Brain microvascular endothelial cell (primary cell): Measurements from ENCODE around the gene SH3RF3.

Source experiments
- DNase-seq: peaks from one replicate; pipeline ENCODE4 v3.0.0-alpha.2; 2020
- H3K27ac ChIP-seq: fragments of 250-450 bp; sonication (Bioruptor Pico); 2 replicates; pipeline ENCODE4 v1.5.1; 2020; ENCODE audit warnings: mild to moderate bottlenecking, moderate library complexity
- H3K27me3 ChIP-seq: fragments of 250-450 bp; sonication (Bioruptor Pico); replicated peaks from 2 replicates; pipeline ENCODE4 v1.5.1; 2020; ENCODE audit warnings: mild to moderate bottlenecking
- H3K36me3 ChIP-seq: fragments of 250-450 bp; sonication (Bioruptor Pico); replicated peaks from 2 replicates; pipeline ENCODE4 v1.5.1; 2020; ENCODE audit warnings: mild to moderate bottlenecking
- H3K4me3 ChIP-seq: 2 replicates; pipeline ENCODE4 v1.5.1; 2011; ENCODE audit warnings: low read depth, mild to moderate bottlenecking, control low read depth, low read length, moderate library complexity
- in situ Hi-C: cut with HindIII; loops from 2 replicates; pipeline ENCODE4 v1.10.0; 2017; ENCODE audit warnings: low sequenced_read_pairs, low pct_ligation_motif_present
- TF ChIP-seq, protein P1 (sequence below): IDR thresholded peaks from 2 replicates; pipeline ENCODE4 v1.5.1; 2011; ENCODE audit warnings: low read depth, mild to moderate bottlenecking, moderate library complexity, low read length, control low read depth, inconsistent platforms; ENCODE audit errors: missing control alignments

SH3RF3 gene

DNA sequence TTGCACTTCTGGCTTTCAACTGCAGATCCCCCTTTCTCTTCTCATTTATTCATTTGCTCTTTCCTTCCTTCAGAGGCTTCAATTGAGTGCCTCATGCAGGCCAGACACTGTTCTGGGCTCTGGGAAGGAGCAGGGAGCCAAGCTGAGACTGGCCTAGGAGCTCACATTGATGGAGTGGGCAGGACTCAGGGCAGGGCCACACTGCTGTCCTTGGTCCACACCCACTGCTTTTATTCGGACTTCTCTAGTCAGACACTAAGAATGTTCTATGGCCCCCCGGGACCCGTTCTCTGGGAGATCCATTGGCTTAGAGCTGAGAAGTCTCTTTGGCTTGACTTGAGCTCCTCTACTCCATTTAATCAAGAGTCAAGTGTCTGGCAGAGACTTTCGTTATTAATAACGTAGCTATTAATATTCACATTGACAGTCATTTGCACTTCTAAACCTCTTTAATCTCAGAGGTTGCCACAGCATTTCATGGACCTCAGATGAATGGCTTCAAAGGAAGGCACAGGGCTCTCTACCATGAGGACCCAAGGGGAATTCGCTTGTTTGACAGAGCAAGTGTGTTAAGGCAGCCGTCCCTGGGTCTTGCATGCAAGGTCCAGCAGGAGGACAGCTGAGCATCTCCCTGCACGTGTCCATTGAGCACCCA lies 20.1 kb downstream of the SH3RF3 start:
- no peaks in the 10 kb centered on the region for H3K36me3 ChIP-seq
- no peak overlapping the region for H3K27ac ChIP-seq
- TF ChIP-seq, protein P1, sequence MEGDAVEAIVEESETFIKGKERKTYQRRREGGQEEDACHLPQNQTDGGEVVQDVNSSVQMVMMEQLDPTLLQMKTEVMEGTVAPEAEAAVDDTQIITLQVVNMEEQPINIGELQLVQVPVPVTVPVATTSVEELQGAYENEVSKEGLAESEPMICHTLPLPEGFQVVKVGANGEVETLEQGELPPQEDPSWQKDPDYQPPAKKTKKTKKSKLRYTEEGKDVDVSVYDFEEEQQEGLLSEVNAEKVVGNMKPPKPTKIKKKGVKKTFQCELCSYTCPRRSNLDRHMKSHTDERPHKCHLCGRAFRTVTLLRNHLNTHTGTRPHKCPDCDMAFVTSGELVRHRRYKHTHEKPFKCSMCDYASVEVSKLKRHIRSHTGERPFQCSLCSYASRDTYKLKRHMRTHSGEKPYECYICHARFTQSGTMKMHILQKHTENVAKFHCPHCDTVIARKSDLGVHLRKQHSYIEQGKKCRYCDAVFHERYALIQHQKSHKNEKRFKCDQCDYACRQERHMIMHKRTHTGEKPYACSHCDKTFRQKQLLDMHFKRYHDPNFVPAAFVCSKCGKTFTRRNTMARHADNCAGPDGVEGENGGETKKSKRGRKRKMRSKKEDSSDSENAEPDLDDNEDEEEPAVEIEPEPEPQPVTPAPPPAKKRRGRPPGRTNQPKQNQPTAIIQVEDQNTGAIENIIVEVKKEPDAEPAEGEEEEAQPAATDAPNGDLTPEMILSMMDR: no peak
- in situ Hi-C loops: loop anchor here (25.0 kb wide), 2 partner anchors 163 to 338 kb away; no protein-coding TSS in a partner anchor
- DNase-seq: no peak
- no peak overlapping the region for H3K4me3 ChIP-seq
- no peaks in the 10 kb centered on the region for H3K27me3 ChIP-seq

- Histone ChIP-seq H3K4me3 (no peak overlapping the region), H3K27me3 (no peaks in the 10 kb centered on the region), H3K27ac (no peak overlapping the region), H3K36me3 (no peaks in the 10 kb centered on the region)
- TF ChIP-seq, protein P1: no peak
- in situ Hi-C loops: no loop called here
- no peak for DNase-seq
These were observed 21.6 kb downstream of the SH3RF3 start for GRCh38 chr2:109150559-109150958.

- TF ChIP-seq, protein P1: no peak
- Histone ChIP-seq H3K4me3 (no peak overlapping the region), H3K27ac (no peak overlapping the region), H3K27me3 (no peaks in the 10 kb centered on the region), H3K36me3 (no peaks in the 10 kb centered on the region)
- DNase-seq: no peak
- in situ Hi-C loops: no loop called here
These were observed 22.5 kb downstream of the SH3RF3 start for GRCh38 chr2:109151519-109151918.

DNA sequence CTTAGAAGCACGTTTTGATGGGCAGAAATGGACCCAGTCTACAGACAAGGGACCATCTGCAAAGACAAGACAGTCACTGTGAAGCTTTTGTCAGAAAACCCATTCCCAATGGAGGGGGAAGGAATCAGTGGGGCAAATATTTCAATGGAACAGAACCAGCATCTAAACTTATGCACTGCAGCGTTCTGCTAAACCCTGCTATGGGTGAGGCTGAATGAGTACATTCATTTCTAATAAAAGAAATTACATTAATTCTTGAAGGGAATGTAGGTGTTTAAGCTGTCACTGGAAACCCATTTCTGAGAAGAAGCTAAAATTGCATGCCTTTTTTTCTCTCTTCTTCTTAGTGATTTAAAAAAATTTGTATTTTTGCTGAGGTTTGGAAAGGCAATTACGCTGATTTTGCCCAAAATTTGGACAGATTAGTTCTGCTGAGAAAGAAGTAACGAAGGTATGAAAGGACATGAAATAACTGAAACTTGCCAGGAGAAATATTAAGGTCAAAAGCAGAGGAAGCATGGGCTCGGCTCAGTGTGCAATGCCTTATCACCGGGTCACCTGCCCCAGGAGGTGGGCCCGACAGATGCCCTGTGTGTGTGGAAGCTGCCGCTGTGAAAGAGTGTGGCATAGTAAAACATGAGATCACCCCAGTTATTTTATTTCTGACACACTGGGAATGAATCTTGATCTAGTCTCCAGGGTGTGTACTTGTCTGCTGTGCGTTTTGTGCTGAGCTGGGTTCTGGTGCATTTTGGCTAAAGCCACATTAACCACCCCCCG lies 24.2 kb downstream of the SH3RF3 start:
- Histone ChIP-seq H3K4me3 (no peak overlapping the region), H3K27ac (no peak overlapping the region), H3K27me3 (no peaks in the 10 kb centered on the region), H3K36me3 (no peaks in the 10 kb centered on the region)
- TF ChIP-seq, protein P1: no peak
- DNase-seq: no peak
- in situ Hi-C loops: no loop called here

- DNase-seq: no peak
- in situ Hi-C loops: no loop called here
- TF ChIP-seq, protein P1: no peak
- H3K27ac ChIP-seq: no peak overlapping the region
- no peak overlapping the region for H3K4me3 ChIP-seq
- H3K36me3 ChIP-seq: no peaks in the 10 kb centered on the region
- H3K27me3 ChIP-seq: no peaks in the 10 kb centered on the region
These were observed 24.8 kb downstream of the SH3RF3 start for GRCh38 chr2:109153807-109154206.
